ENCODE results near the gene GNAO1.

GNAO1 gene

GRCh38 chr16:56269811-56270684 lies 78.8 kb downstream of the GNAO1 start:
- TF ChIP-seq CTCF (IDR thresholded peaks at IDR 0.05) (no peak), ZFX (IDR thresholded peaks at IDR 0.05; ENCODE audit: borderline replicate concordance) (no peak)
- no peak overlapping the region for H3K27ac ChIP-seq

- H3K27ac ChIP-seq, result no peak overlapping the region
- TF ChIP-seq CTCF (IDR thresholded peaks at IDR 0.05) (no peak), ZFX (IDR thresholded peaks at IDR 0.05; ENCODE audit: borderline replicate concordance) (no peak)
Measured at GRCh38 chr16:56270828-56271227, 79.5 kb downstream of the GNAO1 start.

GRCh38 chr16:56272583-56272894 lies 81.2 kb downstream of the GNAO1 start:
- no peak overlapping the region for H3K27ac ChIP-seq
- TF ChIP-seq CTCF (IDR thresholded peaks at IDR 0.05) (no peak), ZFX (IDR thresholded peaks at IDR 0.05; ENCODE audit: borderline replicate concordance) (no peak)

GRCh38 chr16:56273615-56274014 lies 82.3 kb downstream of the GNAO1 start:
- H3K27ac ChIP-seq, result no peak overlapping the region
- TF ChIP-seq ZFX (IDR thresholded peaks at IDR 0.05; ENCODE audit: borderline replicate concordance) (no peak), CTCF (IDR thresholded peaks at IDR 0.05) (no peak)

GRCh38 chr16:56274369-56274768 lies 83.1 kb downstream of the GNAO1 start:
- TF ChIP-seq ZFX (IDR thresholded peaks at IDR 0.05; ENCODE audit: borderline replicate concordance), result no peak
- TF ChIP-seq CTCF (IDR thresholded peaks at IDR 0.05), result no peak
- H3K27ac ChIP-seq, result no peak overlapping the region

GRCh38 chr16:56275076-56275475 lies 83.8 kb downstream of the GNAO1 start:
- TF ChIP-seq CTCF (IDR thresholded peaks at IDR 0.05), result no peak
- no peak overlapping the region for H3K27ac ChIP-seq

GRCh38 chr16:56275801-56276200 lies 84.5 kb downstream of the GNAO1 start:
- TF ChIP-seq CTCF (IDR thresholded peaks at IDR 0.05), result no peak
- TF ChIP-seq ZFX (IDR thresholded peaks at IDR 0.05; ENCODE audit: borderline replicate concordance), result no peak

More at GRCh38 chr16:56275801-56276200, 84.5 kb downstream of the GNAO1 start:
- H3K27ac ChIP-seq, result no peak overlapping the region
